Measurements from ENCODE around the gene SPSB1. TPM values are rescaled to one million over a fixed set of nuclear protein-coding genes. Genes with fewer than 3 reads are reported as not detected.

The SPSB1 gene
- total RNA-seq, 1 experiment from 2014 or later = 18.2 TPM

GRCh38 chr1:9262096-9262986 is 30.4 kb upstream of the SPSB1 start:
- TF ChIP-seq, protein P1, sequence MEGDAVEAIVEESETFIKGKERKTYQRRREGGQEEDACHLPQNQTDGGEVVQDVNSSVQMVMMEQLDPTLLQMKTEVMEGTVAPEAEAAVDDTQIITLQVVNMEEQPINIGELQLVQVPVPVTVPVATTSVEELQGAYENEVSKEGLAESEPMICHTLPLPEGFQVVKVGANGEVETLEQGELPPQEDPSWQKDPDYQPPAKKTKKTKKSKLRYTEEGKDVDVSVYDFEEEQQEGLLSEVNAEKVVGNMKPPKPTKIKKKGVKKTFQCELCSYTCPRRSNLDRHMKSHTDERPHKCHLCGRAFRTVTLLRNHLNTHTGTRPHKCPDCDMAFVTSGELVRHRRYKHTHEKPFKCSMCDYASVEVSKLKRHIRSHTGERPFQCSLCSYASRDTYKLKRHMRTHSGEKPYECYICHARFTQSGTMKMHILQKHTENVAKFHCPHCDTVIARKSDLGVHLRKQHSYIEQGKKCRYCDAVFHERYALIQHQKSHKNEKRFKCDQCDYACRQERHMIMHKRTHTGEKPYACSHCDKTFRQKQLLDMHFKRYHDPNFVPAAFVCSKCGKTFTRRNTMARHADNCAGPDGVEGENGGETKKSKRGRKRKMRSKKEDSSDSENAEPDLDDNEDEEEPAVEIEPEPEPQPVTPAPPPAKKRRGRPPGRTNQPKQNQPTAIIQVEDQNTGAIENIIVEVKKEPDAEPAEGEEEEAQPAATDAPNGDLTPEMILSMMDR (IDR thresholded peaks at IDR 0.05; ENCODE audit: insufficient read depth in 1 of 2, low read depth in 1 of 2, low read length in 1 of 2, severe bottlenecking in 1 of 2, unreplicated experiment in 1 of 2) = no peak
- no peak for DNase-seq
- Mint-ChIP-seq H3K9me3 (ENCODE audit: unreplicated experiment) (peaks cover 16% of the 10 kb centered on the region), H3K27ac (ENCODE audit: unreplicated experiment) (no peak overlapping the region), H3K36me3 (ENCODE audit: insufficient read depth, unreplicated experiment) (no peaks in the 10 kb centered on the region), H3K4me1 (ENCODE audit: low read depth, unreplicated experiment) (no peaks in the 10 kb centered on the region), H3K27me3 (ENCODE audit: insufficient read depth, unreplicated experiment) (no peaks in the 10 kb centered on the region), H3K4me3 (ENCODE audit: unreplicated experiment) (no peak overlapping the region)
- no peak overlapping the region for H3K4me3 ChIP-seq (ENCODE audit: low read depth, low read length)
- intact Hi-C loops (cut with micrococcal nuclease; ENCODE audit: unreplicated experiment) = no loop called here
- H3K9me3 ChIP-seq = peaks cover 18% of the 10 kb centered on the region; the same call in 1 of the 2 replicates
- ChIA-PET CTCF (no interaction called here), POLR2A (no interaction called here)
- BruUV-seq (replicated peaks) = no TSS peak
- no peaks in the 10 kb centered on the region for H3K36me3 ChIP-seq (ENCODE audit: control insufficient read depth, insufficient read depth, low read length)
- H3K4me1 ChIP-seq = no peaks in the 10 kb centered on the region
- no peaks in the 10 kb centered on the region for H3K27me3 ChIP-seq (replicated peaks; ENCODE audit: control insufficient read depth, insufficient read depth, low read length)

GRCh38 chr1:9263276-9263855 is 29.3 kb upstream of the SPSB1 start:
- H3K4me3 ChIP-seq (ENCODE audit: low read depth, low read length) = no peak overlapping the region
- TF ChIP-seq, protein P1 (IDR thresholded peaks at IDR 0.05; ENCODE audit: insufficient read depth in 1 of 2, low read depth in 1 of 2, low read length in 1 of 2, severe bottlenecking in 1 of 2, unreplicated experiment in 1 of 2) = no peak
- no peaks in the 10 kb centered on the region for H3K27me3 ChIP-seq (replicated peaks; ENCODE audit: control insufficient read depth, insufficient read depth, low read length)
- H3K9me3 Mint-ChIP-seq (ENCODE audit: unreplicated experiment) = peaks cover 16% of the 10 kb centered on the region
- ChIA-PET POLR2A (no interaction called here), CTCF (no interaction called here)
- H3K27ac Mint-ChIP-seq (ENCODE audit: unreplicated experiment) = no peak overlapping the region
- H3K4me1 Mint-ChIP-seq (ENCODE audit: low read depth, unreplicated experiment) = no peaks in the 10 kb centered on the region
- no peaks in the 10 kb centered on the region for H3K27me3 Mint-ChIP-seq (ENCODE audit: insufficient read depth, unreplicated experiment)
- no peaks in the 10 kb centered on the region for H3K4me1 ChIP-seq
- peaks cover 14% of the 10 kb centered on the region; the same call in 1 of the 2 replicates for H3K9me3 ChIP-seq
- intact Hi-C loops (cut with micrococcal nuclease; ENCODE audit: unreplicated experiment) = no loop called here
- no peak overlapping the region for H3K4me3 Mint-ChIP-seq (ENCODE audit: unreplicated experiment)
- no peaks in the 10 kb centered on the region for H3K36me3 Mint-ChIP-seq (ENCODE audit: insufficient read depth, unreplicated experiment)
- no peak for DNase-seq
- H3K36me3 ChIP-seq (ENCODE audit: control insufficient read depth, insufficient read depth, low read length) = no peaks in the 10 kb centered on the region
- no TSS peak for BruUV-seq (replicated peaks)

DNA sequence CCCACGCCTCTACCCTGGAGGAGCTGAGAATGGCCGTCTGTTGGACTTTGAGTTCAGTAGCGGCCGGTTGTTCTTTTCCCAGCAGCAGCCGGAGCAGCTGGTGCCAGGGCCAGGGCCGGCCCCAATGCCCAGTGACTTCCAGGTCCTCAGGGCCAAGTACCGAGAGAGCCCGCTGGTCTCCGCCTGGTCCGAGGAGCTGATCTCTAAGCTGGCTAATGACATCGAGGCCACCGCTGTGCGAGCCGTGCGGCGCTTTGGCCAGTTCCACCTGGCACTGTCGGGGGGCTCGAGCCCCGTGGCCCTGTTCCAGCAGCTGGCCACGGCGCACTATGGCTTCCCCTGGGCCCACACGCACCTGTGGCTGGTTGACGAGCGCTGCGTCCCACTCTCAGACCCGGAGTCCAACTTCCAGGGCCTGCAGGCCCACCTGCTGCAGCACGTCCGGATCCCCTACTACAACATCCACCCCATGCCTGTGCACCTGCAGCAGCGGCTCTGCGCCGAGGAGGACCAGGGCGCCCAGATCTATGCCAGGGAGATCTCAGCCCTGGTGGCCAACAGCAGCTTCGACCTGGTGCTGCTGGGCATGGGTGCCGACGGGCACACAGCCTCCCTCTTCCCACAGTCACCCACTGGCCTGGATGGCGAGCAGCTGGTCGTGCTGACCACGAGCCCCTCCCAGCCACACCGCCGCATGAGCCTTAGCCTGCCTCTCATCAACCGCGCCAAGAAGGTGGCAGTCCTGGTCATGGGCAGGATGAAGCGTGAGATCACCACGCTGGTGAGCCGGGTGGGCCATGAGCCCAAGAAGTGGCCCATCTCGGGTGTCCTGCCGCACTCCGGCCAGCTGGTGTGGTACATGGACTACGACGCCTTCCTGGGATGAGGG is 28.5 kb upstream of the SPSB1 start:
- ChIA-PET CTCF (no interaction called here), POLR2A (no interaction called here)
- no peaks in the 10 kb centered on the region for H3K4me1 ChIP-seq
- Mint-ChIP-seq H3K4me1 (ENCODE audit: low read depth, unreplicated experiment) (no peaks in the 10 kb centered on the region), H3K27me3 (ENCODE audit: insufficient read depth, unreplicated experiment) (no peaks in the 10 kb centered on the region), H3K36me3 (ENCODE audit: insufficient read depth, unreplicated experiment) (no peaks in the 10 kb centered on the region), H3K9me3 (ENCODE audit: unreplicated experiment) (peaks cover 16% of the 10 kb centered on the region), H3K4me3 (ENCODE audit: unreplicated experiment) (no peak overlapping the region), H3K27ac (ENCODE audit: unreplicated experiment) (no peak overlapping the region)
- intact Hi-C loops (cut with micrococcal nuclease; ENCODE audit: unreplicated experiment) = no loop called here
- no peaks in the 10 kb centered on the region for H3K36me3 ChIP-seq (ENCODE audit: control insufficient read depth, insufficient read depth, low read length)
- H3K27me3 ChIP-seq (replicated peaks; ENCODE audit: control insufficient read depth, insufficient read depth, low read length) = no peaks in the 10 kb centered on the region
- BruUV-seq (replicated peaks) = no TSS peak
- no peak for DNase-seq
- TF ChIP-seq, protein P1 (IDR thresholded peaks at IDR 0.05; ENCODE audit: insufficient read depth in 1 of 2, low read depth in 1 of 2, low read length in 1 of 2, severe bottlenecking in 1 of 2, unreplicated experiment in 1 of 2) = no peak
- no peak overlapping the region for H3K4me3 ChIP-seq (ENCODE audit: low read depth, low read length)
- peaks cover 5% of the 10 kb centered on the region; the same call in 1 of the 2 replicates for H3K9me3 ChIP-seq

Data from Caco-2 (cell line).